Measurements from ENCODE around the gene WASF3.
"Not testable (repeated sequence)": the region's sequence is repeated elsewhere in the genome, so short reads cannot be mapped to it uniquely, and the experiment has no call there.

Gene WASF3

DNA sequence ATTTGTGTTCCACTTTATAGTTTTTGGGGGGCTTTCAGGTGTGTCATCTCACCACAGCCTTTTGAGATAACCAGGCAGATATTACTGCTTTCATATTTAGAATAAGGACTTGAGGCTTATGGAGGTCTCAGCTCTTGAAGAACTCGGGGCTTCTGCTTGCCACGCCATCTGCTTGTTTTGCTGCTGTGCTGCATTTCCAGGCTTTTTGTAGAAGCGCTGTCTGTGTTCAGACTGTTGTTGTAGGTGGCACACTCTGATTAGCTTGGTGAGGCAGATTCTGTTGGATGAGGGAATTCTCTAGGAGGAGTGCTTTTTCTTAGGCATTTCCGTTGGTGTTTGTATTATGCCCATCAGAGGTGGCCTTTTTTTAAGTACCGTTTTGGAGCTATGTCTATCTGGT lies 57.2 kb downstream of the WASF3 start:
- peaks cover 20% of the 10 kb centered on the region for H3K27me3 Mint-ChIP-seq
- no peaks in the 10 kb centered on the region for H3K36me3 Mint-ChIP-seq (ENCODE audit: low read depth)
- no peak overlapping the region for H3K4me3 Mint-ChIP-seq
- peaks cover 4% of the 10 kb centered on the region for H3K4me1 Mint-ChIP-seq (ENCODE audit: low read depth)
- DNase-seq = no peak
- H3K27ac Mint-ChIP-seq = no peak overlapping the region
- no peaks in the 10 kb centered on the region for H3K9me3 Mint-ChIP-seq

DNA sequence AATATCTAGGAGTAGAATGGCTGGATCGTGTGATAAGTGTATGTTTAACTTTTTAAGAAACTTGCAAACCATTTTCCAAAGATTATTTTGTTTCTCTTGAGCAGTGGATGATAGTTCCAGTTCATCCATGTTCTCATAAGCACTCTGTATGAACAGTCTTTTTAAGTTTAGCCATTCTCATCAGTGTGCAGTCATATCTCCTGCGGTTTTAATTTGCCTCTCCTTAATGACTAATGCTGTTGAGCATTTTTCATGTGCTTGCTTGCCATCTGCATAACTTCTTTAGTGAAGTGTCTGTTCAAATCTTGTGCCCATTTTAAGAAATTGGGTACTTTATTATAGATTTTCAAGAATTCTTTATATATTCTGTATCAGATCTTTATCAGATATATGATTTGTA lies 58.6 kb downstream of the WASF3 start:
- Mint-ChIP-seq H3K27me3 (peaks cover 30% of the 10 kb centered on the region), H3K4me3 (no peak overlapping the region), H3K9me3 (no peaks in the 10 kb centered on the region), H3K36me3 (ENCODE audit: low read depth) (no peaks in the 10 kb centered on the region), H3K27ac (no peak overlapping the region), H3K4me1 (ENCODE audit: low read depth) (peaks cover 4% of the 10 kb centered on the region)
- no peak for DNase-seq

DNA sequence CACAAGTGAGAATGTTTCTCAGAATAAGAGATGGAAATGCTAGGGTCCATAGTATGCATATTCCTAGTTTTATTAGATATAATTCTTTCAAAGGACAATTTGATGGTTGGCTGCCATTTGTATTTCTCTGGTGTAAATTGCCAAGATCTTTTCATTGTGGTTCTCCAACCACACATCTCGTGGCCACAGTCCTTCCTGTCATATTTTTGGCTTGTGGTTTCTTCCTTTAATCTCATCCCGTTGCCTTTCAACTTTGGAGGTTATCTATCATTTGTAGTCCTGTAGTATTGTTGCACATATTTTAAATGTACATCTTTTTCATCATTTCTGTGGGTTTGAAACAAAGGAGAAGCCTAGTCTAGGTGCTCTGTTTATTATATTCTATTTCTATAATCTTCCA lies 61.2 kb downstream of the WASF3 start:
- Mint-ChIP-seq H3K27ac (no peak overlapping the region), H3K4me1 (ENCODE audit: low read depth) (peaks cover 4% of the 10 kb centered on the region), H3K27me3 (peaks cover 33% of the 10 kb centered on the region), H3K4me3 (no peak overlapping the region), H3K36me3 (ENCODE audit: low read depth) (no peaks in the 10 kb centered on the region), H3K9me3 (peaks cover 5% of the 10 kb centered on the region)
- DNase-seq = no peak

DNA sequence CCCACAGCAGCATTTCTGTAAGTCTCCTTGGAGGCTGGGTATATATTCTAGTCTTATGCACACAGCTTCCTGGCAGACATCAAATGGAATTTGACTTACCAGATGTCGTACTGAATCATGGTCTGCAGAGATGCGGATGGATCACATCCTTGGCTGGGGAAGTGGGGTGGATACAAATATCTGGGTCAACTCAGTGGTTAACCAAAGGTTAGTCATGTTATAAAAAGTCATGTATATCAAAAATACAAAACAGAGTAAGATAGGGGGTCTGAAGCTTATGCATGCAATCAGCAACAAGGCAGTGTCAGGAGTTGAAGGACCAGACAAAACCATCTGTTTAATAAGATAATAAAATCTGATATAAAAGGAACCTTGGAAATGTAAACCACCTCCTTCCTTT lies 61.9 kb downstream of the WASF3 start:
- peaks cover 11% of the 10 kb centered on the region for H3K9me3 Mint-ChIP-seq
- no peak overlapping the region for H3K27ac Mint-ChIP-seq
- peaks cover 4% of the 10 kb centered on the region for H3K4me1 Mint-ChIP-seq (ENCODE audit: low read depth)
- DNase-seq = no peak
- H3K27me3 Mint-ChIP-seq = peaks cover 33% of the 10 kb centered on the region
- no peaks in the 10 kb centered on the region for H3K36me3 Mint-ChIP-seq (ENCODE audit: low read depth)
- no peak overlapping the region for H3K4me3 Mint-ChIP-seq

DNA sequence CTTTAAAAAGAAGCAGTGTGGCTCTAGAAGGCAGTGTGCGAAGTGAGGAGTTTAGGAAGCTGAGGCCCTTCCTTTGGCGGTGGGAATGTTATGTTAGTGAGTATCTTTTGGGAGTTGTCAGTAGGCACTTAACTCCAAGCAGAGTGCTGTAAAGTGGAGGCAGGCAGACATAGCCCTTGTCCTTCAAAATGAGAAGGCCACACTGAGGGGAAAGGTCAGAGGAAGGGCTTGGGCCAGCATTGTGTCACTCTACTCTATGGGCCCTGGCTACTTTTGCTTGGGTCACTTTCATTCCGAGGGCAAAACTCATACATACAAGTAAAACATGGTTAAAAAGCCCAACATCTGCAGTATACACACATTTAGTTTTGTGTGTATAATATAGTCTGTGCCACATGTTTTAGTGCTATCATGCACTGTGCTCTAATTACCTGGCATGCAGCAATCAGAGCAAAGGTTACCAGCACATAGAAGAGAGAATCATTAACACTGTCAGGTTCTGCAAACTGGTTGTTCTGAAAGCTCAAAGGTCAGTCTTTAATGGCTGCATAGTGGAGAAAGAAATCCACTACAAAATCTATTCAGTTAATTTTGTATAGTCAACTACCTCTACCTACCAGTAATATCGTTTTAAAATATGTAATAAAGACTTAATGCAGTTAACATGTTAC lies 64.4 kb downstream of the WASF3 start:
- no peak for DNase-seq
- no peak overlapping the region for H3K4me3 Mint-ChIP-seq
- H3K36me3 Mint-ChIP-seq (ENCODE audit: low read depth) = no peaks in the 10 kb centered on the region
- peaks cover 15% of the 10 kb centered on the region for H3K9me3 Mint-ChIP-seq
- no peak overlapping the region for H3K27ac Mint-ChIP-seq
- H3K4me1 Mint-ChIP-seq (ENCODE audit: low read depth) = peaks cover 4% of the 10 kb centered on the region
- H3K27me3 Mint-ChIP-seq = peaks cover 33% of the 10 kb centered on the region

DNA sequence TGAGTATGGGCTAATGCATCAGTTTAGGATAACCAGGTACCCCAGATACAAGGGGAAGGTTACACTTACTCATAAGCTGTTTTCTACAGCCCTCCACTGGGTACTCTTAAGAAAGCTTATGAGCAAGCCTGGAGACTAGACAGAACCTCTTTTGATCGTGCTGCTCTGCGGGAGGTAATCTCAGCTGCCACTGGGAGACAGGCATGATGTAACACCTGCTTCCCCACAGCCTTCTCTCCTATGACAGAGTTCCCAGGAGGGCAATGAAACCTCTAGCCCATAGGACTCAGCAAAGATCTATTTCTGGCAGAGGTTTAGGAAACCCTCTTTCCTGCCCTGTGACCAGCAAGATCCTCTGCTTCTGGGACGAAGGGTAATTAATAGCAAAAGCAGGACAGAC lies 65.6 kb downstream of the WASF3 start:
- peaks cover 15% of the 10 kb centered on the region for H3K9me3 Mint-ChIP-seq
- peaks cover 26% of the 10 kb centered on the region for H3K27me3 Mint-ChIP-seq
- no peak overlapping the region for H3K4me3 Mint-ChIP-seq
- peaks cover 4% of the 10 kb centered on the region for H3K4me1 Mint-ChIP-seq (ENCODE audit: low read depth)
- no peak overlapping the region for H3K27ac Mint-ChIP-seq
- no peaks in the 10 kb centered on the region for H3K36me3 Mint-ChIP-seq (ENCODE audit: low read depth)
- DNase-seq = no peak

DNA sequence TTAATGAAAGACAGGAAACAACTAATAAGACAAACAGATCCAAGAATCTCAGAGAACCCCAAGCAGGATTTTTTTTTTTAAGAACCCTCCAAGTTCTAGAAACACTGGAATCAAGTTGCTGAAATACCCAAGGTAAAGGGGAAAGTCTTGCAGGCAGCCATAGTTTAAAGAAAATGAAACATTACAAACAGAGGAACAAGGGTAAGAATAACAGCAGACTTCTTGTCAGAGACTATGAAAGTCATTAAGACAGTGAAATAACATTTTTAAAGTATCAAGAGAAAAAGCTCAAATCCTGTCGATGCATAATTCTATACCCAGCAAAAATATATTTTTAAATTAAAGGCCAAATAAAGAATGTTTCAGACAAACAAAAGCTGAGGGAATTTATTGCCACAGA lies 67.1 kb downstream of the WASF3 start:
- Mint-ChIP-seq H3K27ac (no peak overlapping the region), H3K9me3 (peaks cover 17% of the 10 kb centered on the region), H3K4me3 (no peak overlapping the region), H3K4me1 (ENCODE audit: low read depth) (no peaks in the 10 kb centered on the region), H3K27me3 (peaks cover 19% of the 10 kb centered on the region), H3K36me3 (ENCODE audit: low read depth) (no peaks in the 10 kb centered on the region)
- DNase-seq = no peak

DNA sequence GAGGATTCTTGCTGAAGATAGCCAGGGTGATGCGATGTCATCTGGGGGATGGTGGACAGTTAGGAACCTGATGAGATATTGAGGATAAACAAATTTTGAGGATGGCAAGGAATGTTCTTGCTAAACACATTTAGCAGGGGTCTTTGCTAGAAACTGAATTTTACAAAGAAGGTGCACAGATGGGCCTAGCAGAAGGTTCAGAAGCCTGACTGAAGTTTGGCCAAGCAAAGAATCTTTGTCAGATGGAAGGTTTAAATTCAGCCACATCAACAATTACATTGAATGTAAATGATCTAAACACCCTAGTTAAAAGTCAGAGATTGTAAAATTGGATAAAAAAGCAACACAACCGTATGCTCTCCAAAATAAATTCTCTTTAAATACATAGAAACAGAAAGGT lies 68.8 kb downstream of the WASF3 start:
- Mint-ChIP-seq H3K9me3 (peaks cover 17% of the 10 kb centered on the region), H3K27ac (no peak overlapping the region), H3K4me1 (ENCODE audit: low read depth) (no peaks in the 10 kb centered on the region), H3K4me3 (no peak overlapping the region), H3K27me3 (peaks cover 6% of the 10 kb centered on the region), H3K36me3 (ENCODE audit: low read depth) (no peaks in the 10 kb centered on the region)
- no peak for DNase-seq

DNA sequence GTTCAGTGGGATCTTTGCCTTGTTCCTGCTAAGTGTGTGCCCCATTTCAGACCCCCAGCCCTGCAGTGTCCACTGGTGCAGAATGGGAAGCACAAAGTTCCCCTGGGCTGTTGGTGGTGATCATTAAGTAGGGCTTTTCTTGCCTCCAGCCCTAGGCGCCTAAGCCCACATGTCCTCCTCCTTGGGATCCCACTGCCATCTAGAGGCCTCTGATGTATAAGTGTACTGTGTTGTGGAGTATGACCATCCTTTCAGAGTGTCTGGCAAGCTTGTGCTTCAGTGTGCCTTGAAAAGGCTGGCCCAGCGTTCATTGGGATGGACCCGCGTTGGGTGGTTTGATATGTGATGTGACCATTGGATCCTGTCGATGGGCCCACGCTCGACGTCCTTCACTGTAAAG lies 71.2 kb downstream of the WASF3 start:
- DNase-seq = no peak
- H3K27ac Mint-ChIP-seq = no peak overlapping the region
- no peaks in the 10 kb centered on the region for H3K4me1 Mint-ChIP-seq (ENCODE audit: low read depth)
- peaks cover 12% of the 10 kb centered on the region for H3K9me3 Mint-ChIP-seq
- no peaks in the 10 kb centered on the region for H3K27me3 Mint-ChIP-seq
- no peak overlapping the region for H3K4me3 Mint-ChIP-seq
- H3K36me3 Mint-ChIP-seq (ENCODE audit: low read depth) = no peaks in the 10 kb centered on the region

DNA sequence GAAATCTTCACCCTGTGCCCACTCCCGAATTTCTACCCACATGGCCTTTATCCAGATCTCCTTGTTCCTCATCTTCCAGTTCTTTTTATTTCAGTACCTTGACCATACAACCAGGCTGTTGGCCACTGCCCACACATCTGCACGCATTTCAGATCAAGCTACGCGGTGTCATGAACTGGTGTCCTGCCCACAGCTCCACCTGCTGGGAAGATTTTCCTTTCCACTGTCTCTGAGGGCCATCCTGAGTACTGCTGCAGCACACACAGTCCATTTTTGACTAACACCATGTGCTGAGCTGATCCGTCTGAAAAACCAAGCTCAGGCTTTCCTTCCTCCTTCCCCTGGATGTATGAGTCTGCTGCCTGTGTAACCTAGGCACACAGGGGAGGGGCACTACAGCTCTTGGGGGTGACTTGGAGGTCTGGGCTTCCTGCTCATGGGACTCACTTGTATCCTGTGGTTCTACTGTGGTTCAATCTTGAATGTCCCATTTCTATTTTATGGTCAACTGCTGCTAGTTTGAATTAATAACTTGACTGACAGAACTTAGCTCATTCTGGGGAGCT lies 71.9 kb downstream of the WASF3 start:
- Mint-ChIP-seq H3K4me1 (ENCODE audit: low read depth) (no peaks in the 10 kb centered on the region), H3K27me3 (no peaks in the 10 kb centered on the region), H3K27ac (no peak overlapping the region), H3K9me3 (peaks cover 7% of the 10 kb centered on the region), H3K36me3 (ENCODE audit: low read depth) (no peaks in the 10 kb centered on the region), H3K4me3 (no peak overlapping the region)
- DNase-seq = no peak

DNA sequence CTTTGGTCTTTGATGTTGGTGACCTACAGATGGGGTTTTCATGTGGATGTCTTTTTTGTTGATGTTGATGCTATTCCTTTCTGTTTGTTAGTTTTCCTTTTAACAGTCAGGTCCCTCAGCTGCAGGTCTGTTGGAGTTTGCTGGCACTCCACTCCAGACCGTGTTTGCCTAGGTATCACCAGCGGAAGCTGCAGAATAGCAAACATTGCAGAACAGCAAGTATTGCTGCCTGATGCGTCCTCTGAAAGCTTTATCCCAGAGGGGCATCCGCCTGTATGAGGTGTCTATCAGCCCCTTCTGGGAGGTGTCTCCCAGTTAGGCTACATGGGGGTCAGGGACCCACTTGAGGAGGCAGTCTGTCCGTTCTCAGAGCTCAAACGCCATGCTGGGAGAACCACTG lies 78.2 kb downstream of the WASF3 start:
- not testable (repeated sequence) for H3K4me3 Mint-ChIP-seq; H3K9me3 Mint-ChIP-seq; H3K27ac Mint-ChIP-seq; H3K36me3 Mint-ChIP-seq (ENCODE audit: low read depth); DNase-seq; H3K4me1 Mint-ChIP-seq (ENCODE audit: low read depth)
- H3K27me3 Mint-ChIP-seq = peaks cover 23% of the 10 kb centered on the region

DNA sequence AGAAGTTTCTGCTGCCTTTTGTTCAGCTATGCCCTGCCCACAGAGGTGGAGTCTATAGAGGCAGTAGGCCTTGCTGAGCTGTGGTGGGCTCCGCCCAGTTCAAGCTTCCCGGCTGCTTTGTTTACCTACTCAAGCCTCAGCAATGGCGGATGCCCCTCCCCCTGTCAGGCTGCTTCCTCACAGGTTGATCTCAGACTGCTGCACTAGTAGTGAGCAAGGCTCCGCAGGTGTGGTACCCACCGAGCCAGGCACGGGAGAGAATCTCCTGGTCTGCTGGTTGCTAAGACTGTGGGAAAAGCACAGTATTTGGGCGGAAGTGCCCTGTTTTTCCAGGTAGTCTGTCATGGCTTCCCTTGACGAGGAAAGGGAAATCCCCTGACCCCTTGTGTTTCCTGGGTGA lies 78.6 kb downstream of the WASF3 start:
- not testable (repeated sequence) for H3K27ac Mint-ChIP-seq; H3K4me3 Mint-ChIP-seq; H3K4me1 Mint-ChIP-seq (ENCODE audit: low read depth)

DNA sequence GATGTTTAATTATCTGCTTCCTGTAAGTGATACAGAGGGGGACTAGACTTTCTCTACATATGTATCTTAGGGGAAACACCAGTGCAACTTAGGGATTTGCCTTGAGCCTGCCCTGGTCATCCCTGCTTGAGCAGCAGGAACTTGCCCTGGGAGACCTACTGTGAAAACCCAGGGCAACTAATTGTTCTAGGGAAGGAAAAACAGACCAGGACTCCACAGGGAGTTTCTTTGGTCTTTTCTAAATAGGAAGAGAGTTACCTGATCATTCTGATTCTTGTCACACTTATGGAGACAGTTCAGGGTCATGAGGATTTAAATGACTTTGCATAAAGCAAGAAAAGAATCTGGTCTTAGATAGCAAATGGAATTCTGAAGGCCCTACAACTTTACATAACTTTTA lies 89.1 kb downstream of the WASF3 start:
- Mint-ChIP-seq H3K9me3 (peaks cover 10% of the 10 kb centered on the region), H3K36me3 (ENCODE audit: low read depth) (no peaks in the 10 kb centered on the region), H3K27ac (no peak overlapping the region), H3K4me1 (ENCODE audit: low read depth) (no peaks in the 10 kb centered on the region), H3K27me3 (peaks cover 32% of the 10 kb centered on the region), H3K4me3 (no peak overlapping the region)
- no peak for DNase-seq

More for the DNA sequence above, 78.6 kb downstream of the WASF3 start:
- not testable (repeated sequence) for H3K36me3 Mint-ChIP-seq (ENCODE audit: low read depth); DNase-seq; H3K9me3 Mint-ChIP-seq
- H3K27me3 Mint-ChIP-seq = peaks cover 23% of the 10 kb centered on the region

DNA sequence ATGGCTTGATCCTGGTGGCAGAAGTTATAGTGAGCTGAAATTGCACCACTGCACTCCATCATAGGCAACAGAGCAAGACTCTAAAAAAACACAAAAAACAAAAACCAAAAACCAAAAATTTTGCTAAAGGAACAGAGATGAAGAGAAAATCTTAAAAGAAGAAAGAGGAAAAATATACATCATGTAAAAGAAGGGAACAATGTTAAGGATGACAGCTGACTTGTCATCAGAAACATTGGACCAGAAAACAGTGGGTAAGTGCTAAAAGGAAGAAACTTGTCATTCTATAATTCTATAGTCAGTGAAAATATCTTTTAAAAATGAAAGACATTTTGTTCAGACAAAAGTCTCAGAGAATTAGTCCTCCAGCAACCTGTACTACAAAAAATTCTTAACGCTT lies 93.8 kb downstream of the WASF3 start:
- DNase-seq = no peak
- Mint-ChIP-seq H3K36me3 (ENCODE audit: low read depth) (no peaks in the 10 kb centered on the region), H3K4me1 (ENCODE audit: low read depth) (no peaks in the 10 kb centered on the region), H3K4me3 (no peak overlapping the region), H3K27me3 (peaks cover 26% of the 10 kb centered on the region), H3K27ac (no peak overlapping the region), H3K9me3 (peaks cover 10% of the 10 kb centered on the region)

DNA sequence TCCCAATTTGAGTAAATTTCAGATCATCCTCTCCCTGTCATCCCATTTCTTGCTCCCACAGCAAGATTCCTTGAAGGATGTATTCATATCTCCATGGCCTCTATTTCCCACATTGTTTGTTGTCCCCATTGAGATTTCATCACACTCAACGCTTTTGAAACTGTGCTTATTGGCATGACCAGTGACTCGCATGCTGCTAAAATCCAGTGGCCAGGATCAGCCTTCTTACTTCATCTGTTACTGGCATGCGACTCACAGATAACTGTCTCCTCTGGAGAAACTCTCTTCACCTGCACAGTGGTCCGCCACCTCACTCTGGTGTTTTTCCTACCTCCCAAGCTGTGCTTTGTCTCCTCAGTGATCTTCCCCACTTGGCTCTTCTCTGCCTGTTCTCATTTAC lies 95.8 kb downstream of the WASF3 start:
- H3K4me3 Mint-ChIP-seq = no peak overlapping the region
- H3K9me3 Mint-ChIP-seq = peaks cover 10% of the 10 kb centered on the region
- no peaks in the 10 kb centered on the region for H3K36me3 Mint-ChIP-seq (ENCODE audit: low read depth)
- peaks cover 14% of the 10 kb centered on the region for H3K27me3 Mint-ChIP-seq
- H3K4me1 Mint-ChIP-seq (ENCODE audit: low read depth) = no peaks in the 10 kb centered on the region
- H3K27ac Mint-ChIP-seq = no peak overlapping the region
- DNase-seq = no peak

DNA sequence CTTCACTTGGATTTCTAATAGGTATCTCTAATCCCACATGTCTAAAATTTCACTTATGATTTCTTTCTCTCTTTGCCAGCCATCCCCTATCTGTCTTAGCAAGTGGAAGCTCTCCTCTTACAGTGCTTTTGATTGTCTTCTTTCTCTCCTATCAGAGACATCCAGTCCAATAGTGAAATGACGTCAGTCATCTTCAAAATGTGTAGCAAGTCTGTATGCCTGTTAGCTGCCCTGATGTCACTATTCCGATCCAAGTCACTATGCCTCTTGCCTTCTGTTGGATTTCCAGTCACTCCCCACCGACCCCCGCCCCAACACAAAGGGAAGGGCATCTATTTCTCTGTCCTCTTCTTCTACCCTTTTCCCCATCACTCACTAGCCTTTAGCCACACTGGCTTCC lies 96.4 kb downstream of the WASF3 start:
- no peaks in the 10 kb centered on the region for H3K36me3 Mint-ChIP-seq (ENCODE audit: low read depth)
- peaks cover 10% of the 10 kb centered on the region for H3K9me3 Mint-ChIP-seq
- no peak overlapping the region for H3K4me3 Mint-ChIP-seq
- no peaks in the 10 kb centered on the region for H3K4me1 Mint-ChIP-seq (ENCODE audit: low read depth)
- no peak for DNase-seq
- H3K27ac Mint-ChIP-seq = no peak overlapping the region
- H3K27me3 Mint-ChIP-seq = peaks cover 9% of the 10 kb centered on the region

Data from activated T-cell treated with anti-CD3 and anti-CD28 coated beads, Interleukin-2, amount 50 U/mL, for 24 hours (primary cell).